ENCODE results near the gene PTGR1. TPM values are rescaled to one million over a fixed set of nuclear protein-coding genes. Genes with fewer than 3 reads are reported as not detected.
A peak's percentile ranks its signal among the peaks of the same experiment; 100 is the strongest.
"Not testable (repeated sequence)": the region's sequence is repeated elsewhere in the genome, so short reads cannot be mapped to it uniquely, and the experiment has no call there.

Gene PTGR1
- total RNA-seq, 4 donors from 2014 or later, result 7.5 to 30.9 (median 16.8) TPM

- H3K36me3 ChIP-seq, result no peaks in the 10 kb centered on the region
- H3K27me3 ChIP-seq, result no peaks in the 10 kb centered on the region
- H3K27ac ChIP-seq, result no peak overlapping the region
- in situ Hi-C loops (cut with MboI; ENCODE audit: low sequenced_read_pairs in 4 of 4) (no loop called here), intact Hi-C loops (cut with DNase I; ENCODE audit: low total_unique reads) (no loop called here)
- no peaks in the 10 kb centered on the region for H3K9me3 ChIP-seq
- no peak for TF ChIP-seq POLR2A (IDR thresholded peaks at IDR 0.05)
- no peak for TF ChIP-seq CTCF (IDR thresholded peaks at IDR 0.05 in 4 of 5, conservative IDR thresholded peaks at IDR 0.05 in 1 of 5)
- ATAC-seq (peak; percentile 86 to 97), DNase-seq (peak in 1 of 2 donors; percentile 55)
- no peak overlapping the region for H3K4me3 ChIP-seq
- H3K4me1 ChIP-seq, result no peaks in the 10 kb centered on the region
These were observed 23.2 kb upstream of the PTGR1 start for GRCh38 chr9:111622626-111623025.

GRCh38 chr9:111621895-111622480, 22.5 kb upstream of the PTGR1 start:
- no peaks in the 10 kb centered on the region for H3K36me3 ChIP-seq
- H3K4me1 ChIP-seq, result no peaks in the 10 kb centered on the region
- H3K4me3 ChIP-seq, result no peak overlapping the region
- in situ Hi-C loops (cut with MboI; ENCODE audit: low sequenced_read_pairs in 4 of 4) (no loop called here), intact Hi-C loops (cut with DNase I; ENCODE audit: low total_unique reads) (no loop called here)
- peak in 1 of 2 donors; percentile 17 for DNase-seq
- peak in 1 of 2 donors; percentile 55 for ATAC-seq
- no peaks in the 10 kb centered on the region for H3K27me3 ChIP-seq
- no peak overlapping the region for H3K27ac ChIP-seq
- no peak for TF ChIP-seq POLR2A (IDR thresholded peaks at IDR 0.05)
- peak; percentile 43 to 92 (median 56) for TF ChIP-seq CTCF (IDR thresholded peaks at IDR 0.05 in 4 of 5, conservative IDR thresholded peaks at IDR 0.05 in 1 of 5)
- H3K9me3 ChIP-seq, result no peaks in the 10 kb centered on the region

- ATAC-seq; H3K4me1 ChIP-seq; DNase-seq; H3K4me3 ChIP-seq; H3K36me3 ChIP-seq; H3K27ac ChIP-seq; intact Hi-C loops (cut with DNase I; ENCODE audit: low total_unique reads); in situ Hi-C loops (cut with MboI; ENCODE audit: low sequenced_read_pairs in 4 of 4); H3K27me3 ChIP-seq; H3K9me3 ChIP-seq: not testable (repeated sequence)
These were observed 17.9 kb upstream of the PTGR1 start for GRCh38 chr9:111617349-111617748.

GRCh38 chr9:111615928-111616327, 16.5 kb upstream of the PTGR1 start:
- no peaks in the 10 kb centered on the region for H3K27me3 ChIP-seq
- TF ChIP-seq POLR2A (IDR thresholded peaks at IDR 0.05) (no peak), CTCF (IDR thresholded peaks at IDR 0.05 in 4 of 5, conservative IDR thresholded peaks at IDR 0.05 in 1 of 5) (no peak)
- H3K9me3 ChIP-seq, result no peaks in the 10 kb centered on the region
- DNase-seq (no peak), ATAC-seq (no peak)
- H3K4me3 ChIP-seq, result no peak overlapping the region
- in situ Hi-C loops (cut with MboI; ENCODE audit: low sequenced_read_pairs in 4 of 4) (no loop called here), intact Hi-C loops (cut with DNase I; ENCODE audit: low total_unique reads) (no loop called here)
- H3K4me1 ChIP-seq, result no peaks in the 10 kb centered on the region
- no peaks in the 10 kb centered on the region for H3K36me3 ChIP-seq
- H3K27ac ChIP-seq, result no peak overlapping the region

- H3K36me3 ChIP-seq, result no peaks in the 10 kb centered on the region
- no peak overlapping the region for H3K4me3 ChIP-seq
- TF ChIP-seq CTCF (IDR thresholded peaks at IDR 0.05 in 4 of 5, conservative IDR thresholded peaks at IDR 0.05 in 1 of 5), result no peak
- no peak for TF ChIP-seq POLR2A (IDR thresholded peaks at IDR 0.05)
- ATAC-seq (no peak), DNase-seq (no peak)
- in situ Hi-C loops (cut with MboI; ENCODE audit: low sequenced_read_pairs in 4 of 4) (no loop called here), intact Hi-C loops (cut with DNase I; ENCODE audit: low total_unique reads) (no loop called here)
- no peaks in the 10 kb centered on the region for H3K9me3 ChIP-seq
- no peak overlapping the region for H3K27ac ChIP-seq
- no peaks in the 10 kb centered on the region for H3K27me3 ChIP-seq
- H3K4me1 ChIP-seq, result no peaks in the 10 kb centered on the region
These were observed 14.1 kb upstream of the PTGR1 start for GRCh38 chr9:111613436-111614040.

Measured in gastrocnemius medialis (tissue), 4 donors.